Activated T-helper 2 cell treated with anti-CD3 and anti-CD28 coated beads, Interferon-gamma antibody, Interleukin-2, Interleukin-4, amounts not matched to agents 10 μg/mL and 5 μg/mL and 100 μg/mL, durations not matched to agents 14 hours and 24 hours and 36 hours (primary cell): Measurements from ENCODE around the gene PLEKHH1. TPM values are rescaled to one million over a fixed set of nuclear protein-coding genes. Genes with fewer than 3 reads are reported as not detected.

Experiments
- DNase-seq: peaks from one replicate; pipeline ENCODE4 v3.0.0; 2021; ENCODE audit warnings: low spot score
- H3K27ac Mint-ChIP-seq: one replicate; pipeline ENCODE4 v1.8.0; 2021; ENCODE audit warnings: mixed read lengths
- H3K27me3 Mint-ChIP-seq: one replicate; pipeline ENCODE4 v1.8.0; 2021; ENCODE audit warnings: low read depth, mixed read lengths
- H3K36me3 Mint-ChIP-seq: one replicate; pipeline ENCODE4 v1.8.0; 2021; ENCODE audit warnings: low read depth, mixed read lengths
- H3K4me1 Mint-ChIP-seq: one replicate; pipeline ENCODE4 v1.8.0; 2021; ENCODE audit warnings: low read depth, mixed read lengths
- H3K4me3 Mint-ChIP-seq: one replicate; pipeline ENCODE4 v1.8.0; 2021; ENCODE audit warnings: low read depth, mild to moderate bottlenecking, moderate library complexity, mixed read lengths
- H3K9me3 Mint-ChIP-seq: one replicate; pipeline ENCODE4 v1.8.0; 2021; ENCODE audit warnings: mixed read lengths
- intact Hi-C: fragments of 100-400 bp; cut with micrococcal nuclease; formaldehyde crosslinking; loops from one replicate; pipeline ENCODE4 v1.15.1; 2023
- total RNA-seq: library from RNA; stranded (reverse); gene quantifications from 2 replicates; pipeline ENCODE4 v1.2.3, GENCODE V29; 2022

PLEKHH1 gene
- 1.5 and 1.8 TPM in 2 replicates for total RNA-seq

DNA sequence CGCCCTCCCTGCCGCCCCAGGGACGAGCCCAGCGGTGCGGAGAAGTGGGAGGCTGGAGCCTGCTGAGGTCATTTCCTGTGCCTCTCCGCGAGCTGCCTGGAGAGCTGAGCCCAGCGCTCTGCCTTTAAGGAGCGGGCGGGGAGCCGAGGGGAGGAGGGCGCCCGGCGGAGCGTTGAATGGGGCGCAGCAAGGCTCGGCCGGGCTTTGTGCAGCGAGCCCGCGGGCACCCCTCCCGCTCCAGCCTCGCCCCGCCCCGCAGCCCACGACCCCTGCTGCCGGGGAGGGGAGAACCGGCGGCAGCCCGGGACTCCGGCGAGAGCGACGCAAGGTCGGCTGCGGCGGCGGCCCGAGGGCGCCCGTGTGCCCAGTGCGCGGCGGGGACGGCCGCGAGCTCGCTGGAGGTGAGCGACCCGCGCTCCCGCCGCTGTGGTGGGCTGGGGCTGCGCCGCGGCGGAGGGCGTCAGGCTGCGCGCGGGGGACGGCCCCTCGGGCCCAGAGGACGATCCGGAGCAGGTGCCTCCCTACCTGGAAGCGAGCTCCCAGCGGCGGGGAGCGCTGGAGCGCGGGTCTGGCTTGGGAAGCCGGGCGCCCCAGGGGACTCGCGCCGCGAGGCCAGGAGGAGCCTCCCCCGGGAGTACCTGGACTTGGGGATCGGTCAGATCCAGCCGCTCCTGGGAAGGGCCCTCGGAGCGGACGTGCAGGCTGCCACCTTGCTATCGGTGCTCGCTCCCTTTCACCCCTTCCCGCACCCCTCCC is at the start of gene PLEKHH1:
PLEKHH1 (plus strand) TSS at position 293 of the 756 bp plus-strand sequence. CDS start 8,578 bp downstream, outside the sequence.
- intact Hi-C loops: loop anchor here (5.0 kb wide), 1 partner anchor 46 kb away; the partner anchor contains the start of gene TMEM229B
- Mint-ChIP-seq H3K4me3 (peak within 1 kb of the TSS; percentile 69), H3K27me3 (peaks cover 68% of the 10 kb centered on the region), H3K9me3 (no peaks in the 10 kb centered on the region), H3K27ac (no peak within 1 kb of the TSS), H3K36me3 (no peaks in the 10 kb centered on the region), H3K4me1 (peaks cover 5% of the 10 kb centered on the region)
- peak; percentile 51 for DNase-seq

- no peaks in the 10 kb centered on the region for H3K9me3 Mint-ChIP-seq
- H3K4me3 Mint-ChIP-seq: no peak overlapping the region
- H3K27ac Mint-ChIP-seq: no peak overlapping the region
- peaks cover 5% of the 10 kb centered on the region for H3K27me3 Mint-ChIP-seq
- peaks cover 19% of the 10 kb centered on the region for H3K36me3 Mint-ChIP-seq
- DNase-seq: no peak
- intact Hi-C loops: no loop called here
- H3K4me1 Mint-ChIP-seq: peaks cover 17% of the 10 kb centered on the region
Measured at GRCh38 chr14:67483579-67484285, 49.4 kb upstream of the PLEKHH1 start.

- Mint-ChIP-seq H3K36me3 (peaks cover 19% of the 10 kb centered on the region), H3K27ac (no peak overlapping the region), H3K27me3 (peaks cover 13% of the 10 kb centered on the region), H3K4me3 (no peak overlapping the region), H3K4me1 (peaks cover 29% of the 10 kb centered on the region), H3K9me3 (no peaks in the 10 kb centered on the region)
- DNase-seq: no peak
- intact Hi-C loops: loop anchor here (5.0 kb wide), 1 partner anchor 47 kb away; the partner anchor contains the start of gene PLEKHH1
Measured at GRCh38 chr14:67485501-67486095, 47.5 kb upstream of the PLEKHH1 start.

- intact Hi-C loops: loop anchor here (5.0 kb wide), 1 partner anchor 45 kb away; the partner anchor contains the start of gene PLEKHH1
- Mint-ChIP-seq H3K9me3 (peaks cover 1% of the 10 kb centered on the region), H3K4me3 (no peak overlapping the region), H3K4me1 (peaks cover 28% of the 10 kb centered on the region), H3K27ac (no peak overlapping the region), H3K27me3 (peaks cover 17% of the 10 kb centered on the region), H3K36me3 (peaks cover 19% of the 10 kb centered on the region)
- DNase-seq: no peak
Measured at GRCh38 chr14:67486890-67487289, 46.2 kb upstream of the PLEKHH1 start.

- Mint-ChIP-seq H3K4me3 (no peak overlapping the region), H3K9me3 (peaks cover 5% of the 10 kb centered on the region), H3K27ac (no peak overlapping the region), H3K27me3 (peaks cover 20% of the 10 kb centered on the region), H3K36me3 (peaks cover 19% of the 10 kb centered on the region), H3K4me1 (peaks cover 28% of the 10 kb centered on the region)
- DNase-seq: no peak
- intact Hi-C loops: loop anchor here (5.0 kb wide), 1 partner anchor 45 kb away; the partner anchor contains the start of gene PLEKHH1
Measured at GRCh38 chr14:67487332-67487731, 45.8 kb upstream of the PLEKHH1 start.

GRCh38 chr14:67487937-67488893 is 44.9 kb upstream of the PLEKHH1 start, which contains the start of gene TMEM229B:
Gene TMEM229B (minus strand): TSS chr14:67488721. CDS start chr14:67473923, 14,798 bp downstream.
- peaks cover 14% of the 10 kb centered on the region for H3K9me3 Mint-ChIP-seq
- intact Hi-C loops: loop anchor here (1.0 to 5.0 kb wide), 3 partner anchors 26 to 61 kb away; partner anchors contain the start of gene PLEKHH1
- H3K4me3 Mint-ChIP-seq: peak within 1 kb of the TSS; percentile 72
- H3K27me3 Mint-ChIP-seq: peaks cover 20% of the 10 kb centered on the region
- peaks cover 30% of the 10 kb centered on the region for H3K4me1 Mint-ChIP-seq
- peak; percentile 80 for DNase-seq
- H3K36me3 Mint-ChIP-seq: peaks cover 27% of the 10 kb centered on the region
- peak within 1 kb of the TSS; percentile 82 for H3K27ac Mint-ChIP-seq

DNA sequence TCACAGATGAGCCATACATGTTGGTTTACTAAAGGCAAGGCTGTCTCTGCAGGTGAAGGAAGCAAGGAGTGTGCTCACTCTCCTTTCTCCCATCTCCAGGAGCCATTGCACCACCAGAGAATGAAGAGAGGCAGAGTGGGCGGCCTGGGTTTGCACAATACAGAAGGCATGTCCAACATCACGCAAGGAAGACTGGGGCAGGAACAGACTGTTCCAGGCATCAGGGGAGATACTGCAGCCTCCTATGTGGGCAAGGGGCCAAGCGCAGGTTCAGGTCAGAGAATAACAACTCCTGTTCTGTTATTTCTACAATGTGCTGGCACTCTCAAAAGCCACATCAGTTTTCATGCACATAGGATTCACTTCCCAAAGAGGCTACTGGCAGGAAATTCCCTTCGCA is 42.9 kb upstream of the PLEKHH1 start:
- Mint-ChIP-seq H3K9me3 (peaks cover 29% of the 10 kb centered on the region), H3K36me3 (peaks cover 27% of the 10 kb centered on the region), H3K4me3 (no peak overlapping the region), H3K4me1 (peaks cover 31% of the 10 kb centered on the region), H3K27ac (no peak overlapping the region), H3K27me3 (peaks cover 20% of the 10 kb centered on the region)
- DNase-seq: no peak
- intact Hi-C loops: no loop called here

DNA sequence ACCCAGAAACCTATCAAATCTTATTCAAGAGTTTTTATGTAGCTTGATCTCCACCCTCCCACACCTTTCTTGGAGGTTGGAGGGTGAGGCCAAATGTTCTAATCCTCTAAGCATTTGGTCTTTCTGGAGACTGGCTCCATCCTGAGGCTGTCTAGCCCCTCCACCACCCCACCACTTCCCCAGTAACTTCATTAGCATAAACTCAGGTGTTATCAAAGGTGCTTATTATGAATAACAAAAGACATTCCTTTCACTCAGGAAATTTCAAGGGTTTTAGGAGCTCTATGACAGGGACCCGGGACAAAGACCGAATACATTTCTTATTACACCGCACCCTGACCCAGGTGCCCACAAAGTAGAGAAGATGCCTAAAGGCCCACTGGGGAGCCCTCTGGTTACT is 41.8 kb upstream of the PLEKHH1 start:
- intact Hi-C loops: no loop called here
- Mint-ChIP-seq H3K4me1 (peaks cover 27% of the 10 kb centered on the region), H3K36me3 (peaks cover 21% of the 10 kb centered on the region), H3K27me3 (peaks cover 21% of the 10 kb centered on the region), H3K4me3 (no peak overlapping the region), H3K27ac (no peak overlapping the region), H3K9me3 (peaks cover 29% of the 10 kb centered on the region)
- DNase-seq: no peak

DNA sequence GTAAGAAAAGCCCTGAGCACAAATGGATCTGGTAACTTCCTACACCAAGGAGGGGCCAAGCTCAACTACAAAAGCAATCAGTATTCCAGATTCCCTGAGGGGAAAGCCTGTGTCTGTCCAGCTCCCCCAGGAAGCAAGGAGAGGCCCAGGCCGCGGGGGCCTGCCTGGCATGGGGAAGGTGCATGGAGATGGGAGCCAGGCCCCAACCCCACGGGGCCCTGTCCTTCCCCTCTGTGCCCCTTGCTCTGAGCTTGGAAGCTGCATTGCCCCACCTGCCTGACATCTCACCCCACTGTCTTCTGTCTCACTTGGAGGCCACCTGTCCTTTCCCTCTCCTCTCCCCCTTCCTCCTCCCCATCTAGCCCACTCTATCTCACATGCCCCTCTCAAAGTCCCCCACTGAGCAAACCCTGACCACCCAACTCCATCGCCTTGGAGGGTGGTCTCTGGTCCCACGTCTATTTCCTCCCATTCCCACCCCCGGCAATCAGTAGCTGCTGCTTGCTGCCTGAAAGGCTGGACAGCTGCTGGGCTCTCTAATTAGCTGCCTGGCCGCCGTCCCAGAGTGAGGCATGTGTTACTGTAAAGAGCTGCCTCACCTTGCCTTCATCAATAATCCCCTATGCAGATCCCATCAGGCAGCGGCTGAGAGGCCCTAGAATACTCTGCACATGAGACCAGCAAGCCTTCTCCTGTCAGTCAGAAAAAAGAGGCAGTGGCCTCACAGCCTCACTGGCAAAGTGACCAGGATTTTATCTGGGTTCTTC is 41.2 kb upstream of the PLEKHH1 start:
- intact Hi-C loops: no loop called here
- peaks cover 21% of the 10 kb centered on the region for H3K27me3 Mint-ChIP-seq
- H3K36me3 Mint-ChIP-seq: peaks cover 15% of the 10 kb centered on the region
- H3K27ac Mint-ChIP-seq: no peak overlapping the region
- DNase-seq: no peak
- peaks cover 29% of the 10 kb centered on the region for H3K9me3 Mint-ChIP-seq
- no peak overlapping the region for H3K4me3 Mint-ChIP-seq
- H3K4me1 Mint-ChIP-seq: peaks cover 27% of the 10 kb centered on the region

GRCh38 chr14:67492538-67492937 is 40.6 kb upstream of the PLEKHH1 start:
- Mint-ChIP-seq H3K4me3 (no peak overlapping the region), H3K4me1 (peaks cover 27% of the 10 kb centered on the region), H3K27ac (no peak overlapping the region), H3K36me3 (peaks cover 11% of the 10 kb centered on the region), H3K9me3 (peaks cover 29% of the 10 kb centered on the region), H3K27me3 (peaks cover 21% of the 10 kb centered on the region)
- no peak for DNase-seq
- intact Hi-C loops: no loop called here

GRCh38 chr14:67493092-67493717 is 39.9 kb upstream of the PLEKHH1 start:
- Mint-ChIP-seq H3K4me1 (peaks cover 22% of the 10 kb centered on the region), H3K9me3 (peaks cover 29% of the 10 kb centered on the region), H3K36me3 (peaks cover 8% of the 10 kb centered on the region), H3K27me3 (peaks cover 26% of the 10 kb centered on the region), H3K4me3 (no peak overlapping the region), H3K27ac (no peak overlapping the region)
- DNase-seq: no peak
- intact Hi-C loops: no loop called here
